Measurements from ENCODE around the gene HSD17B1. TPM values are rescaled to one million over a fixed set of nuclear protein-coding genes. Genes with fewer than 3 reads are reported as not detected.

HSD17B1 gene
- total RNA-seq, 1 donor from 2014 or later = 0.64 TPM

DNA sequence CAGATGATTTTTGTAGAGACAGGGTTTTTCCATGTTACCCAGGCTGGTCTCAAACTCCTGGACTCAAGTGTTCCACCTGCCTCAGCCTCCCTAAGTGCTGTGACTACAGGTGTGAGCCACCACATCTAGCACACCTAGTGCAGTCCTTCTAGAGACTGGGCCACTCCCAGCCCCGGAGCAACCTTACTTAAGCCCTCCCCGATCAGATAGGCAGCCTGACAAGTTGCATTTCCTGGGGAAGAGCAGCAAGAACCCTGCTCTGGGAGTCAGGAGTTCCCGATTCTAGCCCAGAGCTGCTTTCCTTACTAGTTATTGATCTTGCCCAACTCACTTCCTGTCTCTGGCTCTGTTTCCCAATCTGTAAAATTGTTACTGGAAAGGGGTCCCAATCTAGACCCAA lies 23.7 kb upstream of the HSD17B1 start:
- no peak overlapping the region for H3K4me3 Mint-ChIP-seq (ENCODE audit: unreplicated experiment)
- DNase-seq (ENCODE audit: low spot score) = no peak
- H3K27me3 Mint-ChIP-seq (ENCODE audit: unreplicated experiment) = peaks cover 6% of the 10 kb centered on the region
- H3K27ac Mint-ChIP-seq (ENCODE audit: unreplicated experiment) = no peak overlapping the region
- TF ChIP-seq, protein P1, sequence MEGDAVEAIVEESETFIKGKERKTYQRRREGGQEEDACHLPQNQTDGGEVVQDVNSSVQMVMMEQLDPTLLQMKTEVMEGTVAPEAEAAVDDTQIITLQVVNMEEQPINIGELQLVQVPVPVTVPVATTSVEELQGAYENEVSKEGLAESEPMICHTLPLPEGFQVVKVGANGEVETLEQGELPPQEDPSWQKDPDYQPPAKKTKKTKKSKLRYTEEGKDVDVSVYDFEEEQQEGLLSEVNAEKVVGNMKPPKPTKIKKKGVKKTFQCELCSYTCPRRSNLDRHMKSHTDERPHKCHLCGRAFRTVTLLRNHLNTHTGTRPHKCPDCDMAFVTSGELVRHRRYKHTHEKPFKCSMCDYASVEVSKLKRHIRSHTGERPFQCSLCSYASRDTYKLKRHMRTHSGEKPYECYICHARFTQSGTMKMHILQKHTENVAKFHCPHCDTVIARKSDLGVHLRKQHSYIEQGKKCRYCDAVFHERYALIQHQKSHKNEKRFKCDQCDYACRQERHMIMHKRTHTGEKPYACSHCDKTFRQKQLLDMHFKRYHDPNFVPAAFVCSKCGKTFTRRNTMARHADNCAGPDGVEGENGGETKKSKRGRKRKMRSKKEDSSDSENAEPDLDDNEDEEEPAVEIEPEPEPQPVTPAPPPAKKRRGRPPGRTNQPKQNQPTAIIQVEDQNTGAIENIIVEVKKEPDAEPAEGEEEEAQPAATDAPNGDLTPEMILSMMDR (IDR thresholded peaks at IDR 0.05; ENCODE audit: unreplicated experiment) = no peak
- peaks cover 26% of the 10 kb centered on the region for H3K4me1 Mint-ChIP-seq (ENCODE audit: unreplicated experiment)
- no peaks in the 10 kb centered on the region for H3K9me3 Mint-ChIP-seq (ENCODE audit: unreplicated experiment)
- peaks cover 4% of the 10 kb centered on the region for H3K36me3 Mint-ChIP-seq (ENCODE audit: low read depth, unreplicated experiment)

DNA sequence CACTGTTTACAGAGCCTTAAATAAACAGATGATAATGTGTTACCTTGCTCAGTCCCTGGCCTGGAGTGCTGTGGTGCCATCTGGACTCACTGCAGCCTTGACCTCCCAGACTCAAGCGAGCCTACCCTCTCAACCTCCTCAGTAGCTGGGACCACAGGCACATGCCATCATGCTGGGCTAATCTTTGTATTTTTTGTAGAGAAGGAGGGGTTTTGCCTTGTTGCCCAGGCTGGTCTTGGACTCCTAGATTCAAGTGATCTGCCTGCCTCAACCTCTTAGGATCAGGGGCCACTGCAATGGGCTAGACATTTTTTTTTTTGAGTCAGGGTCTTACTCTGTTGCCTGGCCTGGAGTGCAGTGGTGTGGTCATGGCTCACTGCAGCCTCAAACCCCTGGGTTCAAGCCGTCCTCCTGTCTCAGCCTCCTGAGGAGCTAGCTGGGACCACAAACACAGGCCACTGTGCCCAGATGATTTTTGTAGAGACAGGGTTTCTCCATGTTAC lies 21.7 kb upstream of the HSD17B1 start:
- peaks cover 6% of the 10 kb centered on the region for H3K27me3 Mint-ChIP-seq (ENCODE audit: unreplicated experiment)
- H3K36me3 Mint-ChIP-seq (ENCODE audit: low read depth, unreplicated experiment) = peaks cover 4% of the 10 kb centered on the region
- H3K27ac Mint-ChIP-seq (ENCODE audit: unreplicated experiment) = peak overlapping the region; percentile 30
- no peak overlapping the region for H3K4me3 Mint-ChIP-seq (ENCODE audit: unreplicated experiment)
- no peak for DNase-seq (ENCODE audit: low spot score)
- peaks cover 27% of the 10 kb centered on the region for H3K4me1 Mint-ChIP-seq (ENCODE audit: unreplicated experiment)
- TF ChIP-seq, protein P1 (IDR thresholded peaks at IDR 0.05; ENCODE audit: unreplicated experiment) = no peak
- no peaks in the 10 kb centered on the region for H3K9me3 Mint-ChIP-seq (ENCODE audit: unreplicated experiment)

DNA sequence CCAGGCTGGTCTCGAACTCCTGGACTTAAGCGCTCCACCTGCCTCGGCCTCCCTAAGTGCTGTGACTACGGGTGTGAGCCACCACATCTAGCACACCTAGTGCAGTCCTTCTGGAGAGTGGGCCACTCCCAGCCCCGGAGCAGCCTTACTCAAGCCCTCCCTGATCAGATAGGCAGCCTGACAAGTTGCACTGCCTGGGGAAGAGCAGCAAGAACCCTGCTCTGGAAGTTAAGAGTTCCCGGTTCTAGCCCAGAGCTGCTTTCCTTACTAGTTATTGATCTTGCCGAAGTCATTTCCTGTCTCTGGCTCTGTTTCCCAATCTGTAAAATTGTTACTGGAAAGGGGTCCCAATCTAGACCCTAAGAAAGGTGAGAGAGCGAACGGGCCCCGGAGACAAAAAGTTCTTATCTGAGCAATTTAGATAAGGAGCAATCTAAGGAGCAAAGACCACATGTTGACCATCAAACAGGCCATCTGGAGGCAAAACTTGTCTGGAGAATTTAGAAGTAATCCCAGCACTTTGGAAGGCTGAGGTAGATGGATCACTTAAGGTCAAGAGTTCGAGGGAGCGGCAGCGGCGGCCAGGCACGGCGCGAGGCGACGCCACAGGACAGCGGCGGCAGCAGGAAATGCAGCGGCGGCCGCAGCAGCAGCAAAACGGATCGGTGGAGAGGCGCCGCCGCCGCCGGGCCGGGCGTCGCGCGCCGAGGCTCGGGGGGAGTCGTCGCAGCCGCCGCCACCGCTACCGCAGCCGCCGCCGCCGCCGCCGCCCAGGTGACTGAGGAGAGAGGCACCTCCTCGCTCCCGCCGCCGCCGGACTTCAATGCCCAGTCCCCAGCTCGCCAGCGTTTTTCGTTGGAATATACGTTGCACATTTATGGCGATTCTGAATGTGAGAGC lies 21.0 kb upstream of the HSD17B1 start:
- TF ChIP-seq, protein P1 (IDR thresholded peaks at IDR 0.05; ENCODE audit: unreplicated experiment) = peak; percentile 37
- Mint-ChIP-seq H3K9me3 (ENCODE audit: unreplicated experiment) (no peaks in the 10 kb centered on the region), H3K27ac (ENCODE audit: unreplicated experiment) (no peak overlapping the region), H3K4me1 (ENCODE audit: unreplicated experiment) (peaks cover 23% of the 10 kb centered on the region), H3K36me3 (ENCODE audit: low read depth, unreplicated experiment) (peaks cover 4% of the 10 kb centered on the region), H3K4me3 (ENCODE audit: unreplicated experiment) (peak overlapping the region; percentile 49), H3K27me3 (ENCODE audit: unreplicated experiment) (peaks cover 6% of the 10 kb centered on the region)
- DNase-seq (ENCODE audit: low spot score) = peak; percentile 52

DNA sequence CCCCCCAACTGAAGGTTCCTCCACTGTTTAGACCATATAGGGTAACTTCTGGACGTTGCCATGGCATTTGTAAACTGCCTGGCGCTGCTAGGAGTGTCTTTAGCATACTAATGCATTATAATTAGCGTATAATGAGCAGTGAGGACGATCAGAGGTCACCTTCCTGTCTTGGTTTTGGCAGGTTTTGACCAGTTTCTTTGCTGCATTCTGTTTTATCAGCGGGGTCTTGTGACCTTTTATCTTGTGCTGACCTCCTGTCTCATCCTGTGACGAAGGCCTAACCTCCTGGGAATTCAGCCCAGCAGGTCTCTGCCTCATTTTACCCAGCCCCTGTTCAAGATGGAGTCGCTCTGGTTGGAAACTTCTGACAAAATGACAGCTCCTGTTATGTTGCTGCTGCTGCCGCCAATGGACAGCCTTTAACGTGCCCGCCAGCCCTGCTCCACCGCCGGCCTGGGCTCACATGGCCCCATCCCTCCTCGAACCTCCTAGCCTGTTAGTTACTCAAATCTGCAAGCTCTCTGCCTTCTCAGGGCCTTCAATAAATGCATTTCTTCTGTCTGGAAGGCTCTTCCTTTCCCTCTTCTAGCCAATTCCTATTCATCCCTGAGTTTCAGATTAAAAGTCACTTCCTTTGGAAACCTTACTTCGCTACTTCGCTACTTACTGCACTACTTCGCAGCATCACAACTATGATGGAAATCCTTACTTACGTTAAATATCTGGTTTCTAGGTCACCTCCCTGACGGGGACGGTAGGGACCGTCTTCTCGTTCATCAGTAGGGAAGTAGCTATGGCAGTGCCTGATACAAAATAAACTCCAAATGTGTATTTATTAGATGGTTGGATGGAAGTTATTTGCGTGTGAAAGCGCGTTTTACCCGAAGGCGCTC lies 17.3 kb upstream of the HSD17B1 start:
- peak overlapping the region; percentile 18 for H3K27ac Mint-ChIP-seq (ENCODE audit: unreplicated experiment)
- H3K27me3 Mint-ChIP-seq (ENCODE audit: unreplicated experiment) = peaks cover under 1% of the 10 kb centered on the region
- H3K9me3 Mint-ChIP-seq (ENCODE audit: unreplicated experiment) = no peaks in the 10 kb centered on the region
- TF ChIP-seq, protein P1 (IDR thresholded peaks at IDR 0.05; ENCODE audit: unreplicated experiment) = no peak
- no peak for DNase-seq (ENCODE audit: low spot score)
- peaks cover 8% of the 10 kb centered on the region for H3K4me1 Mint-ChIP-seq (ENCODE audit: unreplicated experiment)
- H3K4me3 Mint-ChIP-seq (ENCODE audit: unreplicated experiment) = peak overlapping the region; percentile 85
- peaks cover 11% of the 10 kb centered on the region for H3K36me3 Mint-ChIP-seq (ENCODE audit: low read depth, unreplicated experiment)
